Measurements from ENCODE around the gene ROR1. TPM values are rescaled to one million over a fixed set of nuclear protein-coding genes. Genes with fewer than 3 reads are reported as not detected.

The ROR1 gene
- total RNA-seq, 1 experiment from 2014 or later: 2.7 TPM

DNA sequence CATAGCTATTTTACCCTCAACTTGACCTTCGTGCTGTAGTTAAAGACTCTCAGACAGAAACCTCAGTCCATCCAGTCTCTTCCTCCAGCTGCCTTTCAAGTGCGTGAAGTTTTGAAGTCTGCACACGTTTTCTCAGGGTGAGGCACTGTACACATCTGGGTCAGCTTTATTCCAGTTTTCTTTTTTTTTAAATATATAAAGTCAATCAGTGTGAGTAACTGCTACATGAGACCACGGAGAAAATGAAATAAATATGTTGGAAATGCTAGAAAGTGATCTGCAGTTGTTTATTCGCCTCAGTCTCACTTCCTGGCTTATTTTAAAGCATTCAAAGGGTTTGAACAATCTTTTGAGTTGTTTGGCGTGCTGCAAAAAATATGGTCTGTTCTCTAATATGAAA lies 135.7 kb downstream of the ROR1 start:
- H3K79me2 ChIP-seq (ENCODE audit: insufficient read depth, low read length): no peaks in the 10 kb centered on the region
- no peak overlapping the region for H3K27ac ChIP-seq (ENCODE audit: low read depth, low read length)
- no peaks in the 10 kb centered on the region for H4K20me1 ChIP-seq (ENCODE audit: insufficient read depth)
- ChIA-PET CTCF (interaction anchor here (1.4 kb wide), 1 partner anchor 8 kb away, joined by 4 read pairs; no protein-coding TSS in a partner anchor), RAD21 (ENCODE audit: low non-redundant PET in 1 of 2, low total read pairs in 2 of 2, uncharacterized antibody in 2 of 2, unreplicated experiment in 2 of 2) (no interaction called here), POLR2A (no interaction called here)
- no peak overlapping the region for H2AFZ ChIP-seq (ENCODE audit: low read depth, low read length, poor library complexity, severe bottlenecking)
- H3K9ac ChIP-seq (ENCODE audit: low read length): no peak overlapping the region
- H3K9me2 ChIP-seq (ENCODE audit: insufficient read depth): no peaks in the 10 kb centered on the region
- intact Hi-C loops (cut with micrococcal nuclease): no loop called here
- TF ChIP-seq SIN3A (IDR thresholded peaks at IDR 0.05; ENCODE audit: low read depth): no peak
- no peak for TF ChIP-seq SRF (IDR thresholded peaks at IDR 0.05; ENCODE audit: low read depth)
- TF ChIP-seq POLR2A (IDR thresholded peaks at IDR 0.05; ENCODE audit: borderline replicate concordance, extremely low read depth, insufficient read depth, insufficient read length): no peak
- TF ChIP-seq SP1 (IDR thresholded peaks at IDR 0.05; ENCODE audit: low read depth): no peak
- TF ChIP-seq CBX3 (IDR thresholded peaks at IDR 0.05; ENCODE audit: low read depth): no peak
- TF ChIP-seq POLR2AphosphoS5 (IDR thresholded peaks at IDR 0.05; ENCODE audit: low read depth, low read length): no peak
- H3K9me3 ChIP-seq (ENCODE audit: control insufficient read depth in 1 of 2, insufficient read depth in 1 of 2, low read depth in 1 of 2, low read length in 2 of 2): no peaks in the 10 kb centered on the region
- H3K36me3 ChIP-seq (ENCODE audit: control insufficient read depth in 1 of 2, insufficient read depth in 2 of 2, low read length in 2 of 2): no peaks in the 10 kb centered on the region
- H3K4me2 ChIP-seq (ENCODE audit: low read length): no peak overlapping the region
- no TSS peak for BruUV-seq (replicated peaks)
- peaks cover 6% of the 10 kb centered on the region; the same call in 1 of the 2 replicates for H3K27me3 ChIP-seq (ENCODE audit: insufficient read depth, low read length)
- no peak overlapping the region for H3K4me3 ChIP-seq (replicated peaks in 1 of 2; ENCODE audit: low read depth in 1 of 2, low read length in 2 of 2)
- DNase-seq (ENCODE audit: low read depth, low spot score): no peak
- ATAC-seq: no peak
- H3K4me1 ChIP-seq (ENCODE audit: control insufficient read depth in 1 of 2, insufficient read depth in 2 of 2, low read length in 2 of 2): no peaks in the 10 kb centered on the region

DNA sequence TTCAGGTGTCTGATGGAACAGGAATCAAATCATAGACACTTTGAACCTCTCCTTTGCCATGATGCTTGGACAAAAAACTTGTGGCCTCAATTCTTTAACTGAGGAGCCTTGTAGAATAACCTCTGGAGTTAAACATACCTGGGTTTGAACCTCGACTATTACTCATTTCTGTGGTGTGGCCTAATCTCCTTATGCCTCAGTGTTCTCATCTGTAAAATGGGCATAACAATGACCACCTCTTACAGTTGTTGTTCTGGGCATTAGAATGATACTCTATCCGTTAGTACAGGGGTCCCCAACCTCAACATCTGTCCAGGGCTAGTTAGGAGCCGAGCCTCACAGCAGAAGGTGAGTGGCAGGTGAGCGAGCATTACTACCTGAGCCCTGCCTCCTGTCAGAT lies 137.2 kb downstream of the ROR1 start:
- H2AFZ ChIP-seq (ENCODE audit: low read depth, low read length, poor library complexity, severe bottlenecking): no peak overlapping the region
- intact Hi-C loops (cut with micrococcal nuclease): loop anchor here (10.0 kb wide), 1 partner anchor 136 kb away; the partner anchor contains the start of gene ROR1
- H3K4me3 ChIP-seq (replicated peaks in 1 of 2; ENCODE audit: low read depth in 1 of 2, low read length in 2 of 2): no peak overlapping the region
- H3K4me2 ChIP-seq (ENCODE audit: low read length): no peak overlapping the region
- CTCF ChIA-PET: no interaction called here
- DNase-seq (ENCODE audit: low read depth, low spot score) (no peak), ATAC-seq (no peak)
- H4K20me1 ChIP-seq (ENCODE audit: insufficient read depth): no peaks in the 10 kb centered on the region
- POLR2A ChIA-PET: no interaction called here
- RAD21 ChIA-PET (ENCODE audit: low non-redundant PET in 1 of 2, low total read pairs in 2 of 2, uncharacterized antibody in 2 of 2, unreplicated experiment in 2 of 2): no interaction called here
- TF ChIP-seq, protein P1, sequence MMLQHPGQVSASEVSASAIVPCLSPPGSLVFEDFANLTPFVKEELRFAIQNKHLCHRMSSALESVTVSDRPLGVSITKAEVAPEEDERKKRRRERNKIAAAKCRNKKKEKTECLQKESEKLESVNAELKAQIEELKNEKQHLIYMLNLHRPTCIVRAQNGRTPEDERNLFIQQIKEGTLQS (IDR thresholded peaks at IDR 0.05): no peak
- TF ChIP-seq, protein P2, sequence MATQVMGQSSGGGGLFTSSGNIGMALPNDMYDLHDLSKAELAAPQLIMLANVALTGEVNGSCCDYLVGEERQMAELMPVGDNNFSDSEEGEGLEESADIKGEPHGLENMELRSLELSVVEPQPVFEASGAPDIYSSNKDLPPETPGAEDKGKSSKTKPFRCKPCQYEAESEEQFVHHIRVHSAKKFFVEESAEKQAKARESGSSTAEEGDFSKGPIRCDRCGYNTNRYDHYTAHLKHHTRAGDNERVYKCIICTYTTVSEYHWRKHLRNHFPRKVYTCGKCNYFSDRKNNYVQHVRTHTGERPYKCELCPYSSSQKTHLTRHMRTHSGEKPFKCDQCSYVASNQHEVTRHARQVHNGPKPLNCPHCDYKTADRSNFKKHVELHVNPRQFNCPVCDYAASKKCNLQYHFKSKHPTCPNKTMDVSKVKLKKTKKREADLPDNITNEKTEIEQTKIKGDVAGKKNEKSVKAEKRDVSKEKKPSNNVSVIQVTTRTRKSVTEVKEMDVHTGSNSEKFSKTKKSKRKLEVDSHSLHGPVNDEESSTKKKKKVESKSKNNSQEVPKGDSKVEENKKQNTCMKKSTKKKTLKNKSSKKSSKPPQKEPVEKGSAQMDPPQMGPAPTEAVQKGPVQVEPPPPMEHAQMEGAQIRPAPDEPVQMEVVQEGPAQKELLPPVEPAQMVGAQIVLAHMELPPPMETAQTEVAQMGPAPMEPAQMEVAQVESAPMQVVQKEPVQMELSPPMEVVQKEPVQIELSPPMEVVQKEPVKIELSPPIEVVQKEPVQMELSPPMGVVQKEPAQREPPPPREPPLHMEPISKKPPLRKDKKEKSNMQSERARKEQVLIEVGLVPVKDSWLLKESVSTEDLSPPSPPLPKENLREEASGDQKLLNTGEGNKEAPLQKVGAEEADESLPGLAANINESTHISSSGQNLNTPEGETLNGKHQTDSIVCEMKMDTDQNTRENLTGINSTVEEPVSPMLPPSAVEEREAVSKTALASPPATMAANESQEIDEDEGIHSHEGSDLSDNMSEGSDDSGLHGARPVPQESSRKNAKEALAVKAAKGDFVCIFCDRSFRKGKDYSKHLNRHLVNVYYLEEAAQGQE (IDR thresholded peaks at IDR 0.05; ENCODE audit: low read depth): no peak
- no peak for TF ChIP-seq JUND (IDR thresholded peaks at IDR 0.05)
- TF ChIP-seq TCF7L2 (IDR thresholded peaks at IDR 0.05; ENCODE audit: borderline replicate concordance, extremely low read depth, insufficient read depth, insufficient read length): no peak
- no peak for TF ChIP-seq POLR2A (IDR thresholded peaks at IDR 0.05; ENCODE audit: borderline replicate concordance, extremely low read depth, insufficient read depth, insufficient read length)
- no peak for TF ChIP-seq ZNF274 (IDR thresholded peaks at IDR 0.05; ENCODE audit: low read depth, low read length)
- TF ChIP-seq ZFX (IDR thresholded peaks at IDR 0.05): no peak
- no peaks in the 10 kb centered on the region for H3K79me2 ChIP-seq (ENCODE audit: insufficient read depth, low read length)
- peaks cover 6% of the 10 kb centered on the region; the same call in 1 of the 2 replicates for H3K27me3 ChIP-seq (ENCODE audit: insufficient read depth, low read length)
- BruUV-seq (replicated peaks): no TSS peak
- no peak overlapping the region for H3K9ac ChIP-seq (ENCODE audit: low read length)
- H3K9me3 ChIP-seq (ENCODE audit: control insufficient read depth in 1 of 2, insufficient read depth in 1 of 2, low read depth in 1 of 2, low read length in 2 of 2): no peaks in the 10 kb centered on the region
- H3K4me1 ChIP-seq (ENCODE audit: control insufficient read depth in 1 of 2, insufficient read depth in 2 of 2, low read length in 2 of 2): no peaks in the 10 kb centered on the region
- no peaks in the 10 kb centered on the region for H3K36me3 ChIP-seq (ENCODE audit: control insufficient read depth in 1 of 2, insufficient read depth in 2 of 2, low read length in 2 of 2)
- H3K27ac ChIP-seq (ENCODE audit: low read depth, low read length): no peak overlapping the region
- H3K9me2 ChIP-seq (ENCODE audit: insufficient read depth): no peaks in the 10 kb centered on the region

Measured in HCT116 (cell line).